ENCODE data around the gene SLC2A3.

DNA sequence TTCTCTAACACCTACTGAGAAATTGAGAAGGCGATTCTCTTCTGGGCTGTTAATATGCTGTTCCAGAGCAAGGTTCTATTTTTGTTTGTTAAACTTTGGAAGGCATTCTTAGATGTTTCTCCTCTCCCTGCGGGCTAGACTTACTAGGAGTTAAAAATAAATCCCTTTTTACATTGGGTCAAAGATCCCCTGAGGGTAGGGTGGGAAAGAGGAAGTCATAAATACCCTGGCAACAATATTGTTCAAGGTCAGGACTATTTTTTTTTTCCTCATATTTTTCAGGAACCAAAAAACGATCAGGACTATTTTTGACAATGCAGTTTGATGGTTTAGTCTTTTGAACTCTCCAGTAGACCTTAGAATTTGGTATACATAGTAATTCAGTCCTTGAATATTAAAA is 51.3 kb downstream of the SLC2A3 start:
- TF ChIP-seq, protein P1, sequence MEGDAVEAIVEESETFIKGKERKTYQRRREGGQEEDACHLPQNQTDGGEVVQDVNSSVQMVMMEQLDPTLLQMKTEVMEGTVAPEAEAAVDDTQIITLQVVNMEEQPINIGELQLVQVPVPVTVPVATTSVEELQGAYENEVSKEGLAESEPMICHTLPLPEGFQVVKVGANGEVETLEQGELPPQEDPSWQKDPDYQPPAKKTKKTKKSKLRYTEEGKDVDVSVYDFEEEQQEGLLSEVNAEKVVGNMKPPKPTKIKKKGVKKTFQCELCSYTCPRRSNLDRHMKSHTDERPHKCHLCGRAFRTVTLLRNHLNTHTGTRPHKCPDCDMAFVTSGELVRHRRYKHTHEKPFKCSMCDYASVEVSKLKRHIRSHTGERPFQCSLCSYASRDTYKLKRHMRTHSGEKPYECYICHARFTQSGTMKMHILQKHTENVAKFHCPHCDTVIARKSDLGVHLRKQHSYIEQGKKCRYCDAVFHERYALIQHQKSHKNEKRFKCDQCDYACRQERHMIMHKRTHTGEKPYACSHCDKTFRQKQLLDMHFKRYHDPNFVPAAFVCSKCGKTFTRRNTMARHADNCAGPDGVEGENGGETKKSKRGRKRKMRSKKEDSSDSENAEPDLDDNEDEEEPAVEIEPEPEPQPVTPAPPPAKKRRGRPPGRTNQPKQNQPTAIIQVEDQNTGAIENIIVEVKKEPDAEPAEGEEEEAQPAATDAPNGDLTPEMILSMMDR (IDR thresholded peaks at IDR 0.05), result no peak
- no peak for TF ChIP-seq EZH2phosphoT487 (IDR thresholded peaks at IDR 0.05)

Measured in neural progenitor cell (in vitro differentiated cells).